Neural cell (in vitro differentiated cells): ENCODE data around the gene RNASE7. TPM values are rescaled to one million over a fixed set of nuclear protein-coding genes. Genes with fewer than 3 reads are reported as not detected.

Source experiments
- H2AFZ ChIP-seq: fragments of 200-600, 300-800 bp; sonication (generic), shearing (Covaris generic); 2 replicates; pipeline ENCODE4 v1.6.0; 2014; ENCODE audit warnings: low read depth, mild to moderate bottlenecking, antibody characterized with exemption, low read length, moderate library complexity
- H3F3A ChIP-seq: fragments of 200-600 bp; shearing (Covaris generic); 2 replicates; pipeline ENCODE4 v1.6.1; 2016; ENCODE audit warnings: mild to moderate bottlenecking, moderate library complexity, mixed read lengths, antibody characterized with exemption, low read length; ENCODE audit not compliant: insufficient read depth, poor library complexity, severe bottlenecking
- H3K27ac ChIP-seq: fragments of 200-600, 300-800 bp; sonication (generic), shearing (Covaris generic); 2 replicates; pipeline ENCODE4 v1.5.1; 2014; ENCODE audit warnings: mild to moderate bottlenecking, low read length, moderate library complexity
- H3K27me3 ChIP-seq: fragments of 300-800, 200-600 bp; sonication (generic), shearing (Covaris generic); 2 replicates; pipeline ENCODE4 v1.6.0; 2014; ENCODE audit warnings: mild to moderate bottlenecking, low read depth, low read length, moderate library complexity; ENCODE audit not compliant: insufficient read depth
- H3K36me3 ChIP-seq: fragments of 300-800, 200-600 bp; sonication (generic), shearing (Covaris generic); 2 replicates; pipeline ENCODE4 v1.5.1; 2014; ENCODE audit warnings: mild to moderate bottlenecking, antibody characterized with exemption, low read length, moderate library complexity; ENCODE audit not compliant: insufficient read depth
- H3K4me2 ChIP-seq: fragments of 300-800, 200-600 bp; sonication (generic), shearing (Covaris generic); 2 replicates; pipeline ENCODE4 v1.6.0; 2014; ENCODE audit warnings: mild to moderate bottlenecking, low read length
- H3K4me3 ChIP-seq: fragments of 300-800, 200-600 bp; sonication (generic), shearing (Covaris generic); 2 replicates; pipeline ENCODE4 v1.5.1; 2014; ENCODE audit warnings: mild to moderate bottlenecking, low read length, moderate library complexity
- H3K79me2 ChIP-seq: fragments of 200-600 bp; shearing (Covaris generic); replicated peaks from 2 replicates; pipeline ENCODE4 v1.6.0; 2014; ENCODE audit warnings: mild to moderate bottlenecking, low read length, moderate library complexity; ENCODE audit not compliant: insufficient read depth
- H3K9ac ChIP-seq: fragments of 300-800, 200-600 bp; sonication (generic), shearing (Covaris generic); 2 replicates; pipeline ENCODE4 v1.6.1; 2016; ENCODE audit warnings: mild to moderate bottlenecking, low read length, mixed read lengths
- H3K9me2 ChIP-seq: fragments of 200-600 bp; shearing (Covaris generic); 2 replicates; pipeline ENCODE4 v1.6.1; 2016; ENCODE audit warnings: mild to moderate bottlenecking, low read length, mixed read lengths; ENCODE audit not compliant: insufficient read depth
- H3K9me3 ChIP-seq: fragments of 200-600, 300-800 bp; sonication (generic), shearing (Covaris generic); 2 replicates; pipeline ENCODE4 v1.6.1; 2016; ENCODE audit warnings: mild to moderate bottlenecking, mixed run types, low read length, moderate library complexity, mixed read lengths
- H4K20me1 ChIP-seq: fragments of 200-600 bp; shearing (Covaris generic); 2 replicates; pipeline ENCODE4 v1.6.1; 2016; ENCODE audit warnings: mild to moderate bottlenecking, mixed run types; ENCODE audit not compliant: insufficient read depth
- EP300 ChIP-seq: fragments of 450-650 bp; conservative IDR thresholded peaks from 2 replicates; pipeline ENCODE4 v1.6.1; 2014; ENCODE audit warnings: antibody characterized with exemption, mild to moderate bottlenecking, moderate library complexity; ENCODE audit not compliant: poor library complexity, severe bottlenecking
- EZH2 ChIP-seq: fragments of 200-600, 300-800 bp; shearing (Covaris generic), sonication (generic); IDR thresholded peaks from 2 replicates; pipeline ENCODE4 v1.6.1; 2014; ENCODE audit warnings: antibody characterized with exemption, low read length, borderline replicate concordance, mild to moderate bottlenecking; ENCODE audit not compliant: insufficient read depth, poor library complexity, severe bottlenecking
- MXI1 ChIP-seq: fragments of 450-650 bp; conservative IDR thresholded peaks from 2 replicates; pipeline ENCODE4 v1.6.1; 2014; ENCODE audit warnings: antibody characterized with exemption, mild to moderate bottlenecking; ENCODE audit not compliant: poor library complexity, severe bottlenecking
- POLR2AphosphoS5 ChIP-seq: IDR thresholded peaks from 2 replicates; pipeline ENCODE4 v1.6.1; 2012
- RAD21 ChIP-seq: fragments of 450-650 bp; conservative IDR thresholded peaks from 2 replicates; pipeline ENCODE4 v1.6.1; 2014; ENCODE audit warnings: antibody characterized with exemption, mild to moderate bottlenecking, moderate library complexity
- REST ChIP-seq: IDR thresholded peaks from 2 replicates; pipeline ENCODE4 v1.6.1; 2012; ENCODE audit warnings: borderline replicate concordance
- SMC3 ChIP-seq: fragments of 450-650 bp; conservative IDR thresholded peaks from 2 replicates; pipeline ENCODE4 v1.6.1; 2014; ENCODE audit warnings: antibody characterized with exemption, mild to moderate bottlenecking, moderate library complexity; ENCODE audit not compliant: poor library complexity
- TAF1 ChIP-seq: IDR thresholded peaks from 2 replicates; pipeline ENCODE4 v1.6.1; 2012; ENCODE audit warnings: low read depth
- polyA plus RNA-seq: library from polyadenylated mRNA; depleted of rRNA; stranded (reverse); fragments of >200 nt; gene quantifications from 2 replicates; pipeline ENCODE4 v1.2.3, GENCODE V29; 2014
- TF ChIP-seq, protein P1 (sequence below): fragments of 450-650 bp; IDR thresholded peaks from 2 replicates; pipeline ENCODE4 v1.5.1; 2014; ENCODE audit warnings: antibody characterized with exemption, mild to moderate bottlenecking, moderate library complexity; ENCODE audit not compliant: poor library complexity, severe bottlenecking

Gene RNASE7
- polyA plus RNA-seq, 1 donor from 2014 or later: not detected

GRCh38 chr14:21086908-21087293, 44.7 kb downstream of the RNASE7 start:
- Histone ChIP-seq H3K27me3 (no peaks in the 10 kb centered on the region), H3F3A (peaks cover 22% of the 10 kb centered on the region), H3K27ac (peak overlapping the region; percentile 94), H3K79me2 (peaks cover 11% of the 10 kb centered on the region), H3K36me3 (peaks cover 15% of the 10 kb centered on the region), H2AFZ (no peak overlapping the region), H3K9me2 (no peaks in the 10 kb centered on the region), H3K4me2 (peak overlapping the region; percentile 36), H3K4me3 (peak overlapping the region; percentile 59), H3K9ac (peak overlapping the region; percentile 61), H4K20me1 (no peaks in the 10 kb centered on the region), H3K9me3 (no peaks in the 10 kb centered on the region)
- TF ChIP-seq POLR2AphosphoS5 (no peak), SMC3 (no peak), REST (no peak), RAD21 (no peak), MXI1 (no peak), EZH2 (no peak), EP300 (no peak), TAF1 (no peak)
- TF ChIP-seq, protein P1, sequence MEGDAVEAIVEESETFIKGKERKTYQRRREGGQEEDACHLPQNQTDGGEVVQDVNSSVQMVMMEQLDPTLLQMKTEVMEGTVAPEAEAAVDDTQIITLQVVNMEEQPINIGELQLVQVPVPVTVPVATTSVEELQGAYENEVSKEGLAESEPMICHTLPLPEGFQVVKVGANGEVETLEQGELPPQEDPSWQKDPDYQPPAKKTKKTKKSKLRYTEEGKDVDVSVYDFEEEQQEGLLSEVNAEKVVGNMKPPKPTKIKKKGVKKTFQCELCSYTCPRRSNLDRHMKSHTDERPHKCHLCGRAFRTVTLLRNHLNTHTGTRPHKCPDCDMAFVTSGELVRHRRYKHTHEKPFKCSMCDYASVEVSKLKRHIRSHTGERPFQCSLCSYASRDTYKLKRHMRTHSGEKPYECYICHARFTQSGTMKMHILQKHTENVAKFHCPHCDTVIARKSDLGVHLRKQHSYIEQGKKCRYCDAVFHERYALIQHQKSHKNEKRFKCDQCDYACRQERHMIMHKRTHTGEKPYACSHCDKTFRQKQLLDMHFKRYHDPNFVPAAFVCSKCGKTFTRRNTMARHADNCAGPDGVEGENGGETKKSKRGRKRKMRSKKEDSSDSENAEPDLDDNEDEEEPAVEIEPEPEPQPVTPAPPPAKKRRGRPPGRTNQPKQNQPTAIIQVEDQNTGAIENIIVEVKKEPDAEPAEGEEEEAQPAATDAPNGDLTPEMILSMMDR: no peak

- H3F3A ChIP-seq: peaks cover 22% of the 10 kb centered on the region
- H3K9me2 ChIP-seq: no peaks in the 10 kb centered on the region
- no peaks in the 10 kb centered on the region for H4K20me1 ChIP-seq
- peaks cover 16% of the 10 kb centered on the region for H3K79me2 ChIP-seq
- H3K9ac ChIP-seq: peak overlapping the region; percentile 61
- H3K9me3 ChIP-seq: no peaks in the 10 kb centered on the region
- peak overlapping the region; percentile 57 for H3K4me2 ChIP-seq
- TF ChIP-seq REST (peak; percentile 43), POLR2AphosphoS5 (peak; percentile 65), EP300 (peak; percentile 86), EZH2 (no peak), MXI1 (peak; percentile 94)
- H2AFZ ChIP-seq: no peak overlapping the region
- peaks cover 15% of the 10 kb centered on the region for H3K36me3 ChIP-seq
- peak overlapping the region; percentile 59 for H3K4me3 ChIP-seq
- peak overlapping the region; percentile 94 for H3K27ac ChIP-seq
- no peaks in the 10 kb centered on the region for H3K27me3 ChIP-seq
These were observed 45.3 kb downstream of the RNASE7 start for GRCh38 chr14:21087294-21088091.
